HG02938 (cell line): ENCODE measurements around the gene MSI2.

Experiments used
- ATAC-seq: cut with Tn5 transposase; IDR thresholded peaks from one replicate; pipeline ENCODE4 v1.9.1; 2021; ENCODE audit warnings: mild to moderate bottlenecking, moderate library complexity; ENCODE audit not compliant: unreplicated experiment

Gene MSI2

DNA sequence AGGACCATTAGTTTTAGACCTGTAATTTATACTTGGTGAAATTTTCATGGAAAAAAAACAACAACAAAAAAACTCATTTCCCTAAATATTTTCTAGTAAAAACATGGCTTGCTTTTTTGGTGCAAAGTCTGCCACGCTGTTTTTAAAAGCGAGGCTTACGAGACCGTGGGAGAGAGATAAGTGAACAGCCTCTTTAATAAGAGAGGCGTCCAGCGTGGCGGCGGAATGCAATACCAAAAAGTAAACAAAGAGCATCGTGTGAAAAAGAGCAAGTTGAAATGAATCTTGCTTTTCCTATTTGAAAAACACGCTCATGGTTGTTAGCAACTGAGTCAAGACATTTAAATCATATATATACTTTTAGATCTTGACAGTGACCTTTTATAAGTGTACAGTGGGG lies 10.5 kb upstream of the MSI2 start:
- no peak for ATAC-seq

DNA sequence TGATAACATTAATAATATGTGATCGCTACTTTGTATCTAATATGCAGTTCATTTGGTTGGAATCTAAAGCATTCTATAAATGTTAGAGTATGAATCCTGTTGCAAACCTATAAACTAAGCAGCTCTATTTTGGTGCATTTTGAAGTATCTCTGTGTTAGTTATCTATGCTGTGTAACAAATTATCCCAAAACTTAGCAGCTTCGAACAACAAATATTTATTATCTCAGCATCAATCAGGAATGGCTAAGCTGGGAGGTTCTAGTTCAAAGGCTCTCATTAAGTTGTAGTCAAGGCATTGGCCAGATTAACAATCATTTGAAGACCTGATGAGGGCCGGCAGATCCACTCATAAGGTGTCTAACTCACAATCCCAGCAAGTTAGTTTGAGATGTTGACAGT lies 10.1 kb upstream of the MSI2 start:
- no peak for ATAC-seq

DNA sequence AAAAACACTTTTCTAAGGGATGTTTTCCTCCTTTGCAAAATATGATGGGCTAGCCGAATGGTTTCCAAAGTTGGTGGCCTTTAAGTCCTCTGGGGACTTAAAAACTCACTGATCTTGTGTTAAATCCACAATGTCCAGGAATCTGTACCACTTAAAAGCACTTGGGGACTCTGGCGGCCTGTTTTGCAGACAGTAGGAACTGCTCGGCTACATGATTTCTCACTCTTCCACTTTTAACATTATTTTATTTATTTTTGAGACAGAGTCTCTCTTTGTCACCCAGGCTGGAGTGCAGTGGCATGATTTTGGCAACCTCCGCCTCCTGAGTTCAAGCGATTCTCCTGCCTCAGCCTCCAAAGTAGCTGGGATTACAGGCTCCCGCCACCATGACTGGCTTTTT lies 9.1 kb upstream of the MSI2 start:
- no peak for ATAC-seq

DNA sequence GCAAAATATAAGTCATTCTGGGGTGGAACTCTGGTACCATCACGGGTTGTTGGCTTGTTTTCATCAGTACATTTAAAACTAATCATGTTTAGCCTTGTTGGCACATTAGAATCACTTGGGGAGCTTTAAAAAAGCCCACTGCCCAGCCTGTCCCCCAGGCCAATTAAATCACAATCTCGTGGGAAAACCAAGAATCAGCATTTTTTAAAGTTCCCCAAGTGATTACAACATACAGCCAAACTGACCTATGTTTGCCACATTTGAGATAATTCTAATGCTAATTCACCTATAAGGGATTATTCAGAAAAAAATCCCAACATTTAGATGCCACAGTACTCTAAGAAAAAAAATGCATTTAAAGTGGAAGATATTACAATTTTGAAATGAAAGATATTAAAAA lies 8.4 kb upstream of the MSI2 start:
- ATAC-seq = no peak

DNA sequence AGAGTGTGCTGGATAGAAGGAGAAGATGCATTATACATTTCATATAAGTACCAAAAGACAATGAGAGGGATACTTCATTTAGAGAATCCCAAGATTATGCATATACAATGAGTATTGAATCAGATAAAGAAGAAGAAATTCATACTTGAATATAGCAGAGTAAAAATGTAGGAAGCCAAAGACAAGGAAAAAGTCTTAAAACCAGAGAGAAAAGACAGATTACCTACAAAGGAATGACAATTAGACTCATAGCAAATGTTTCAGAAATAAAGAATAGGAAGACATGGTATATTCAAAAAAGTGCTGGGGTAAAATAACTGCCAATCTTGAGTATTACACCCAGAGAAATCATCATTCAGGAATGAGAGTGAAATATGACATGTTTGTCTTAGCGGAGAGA lies 6.8 kb upstream of the MSI2 start:
- no peak for ATAC-seq

DNA sequence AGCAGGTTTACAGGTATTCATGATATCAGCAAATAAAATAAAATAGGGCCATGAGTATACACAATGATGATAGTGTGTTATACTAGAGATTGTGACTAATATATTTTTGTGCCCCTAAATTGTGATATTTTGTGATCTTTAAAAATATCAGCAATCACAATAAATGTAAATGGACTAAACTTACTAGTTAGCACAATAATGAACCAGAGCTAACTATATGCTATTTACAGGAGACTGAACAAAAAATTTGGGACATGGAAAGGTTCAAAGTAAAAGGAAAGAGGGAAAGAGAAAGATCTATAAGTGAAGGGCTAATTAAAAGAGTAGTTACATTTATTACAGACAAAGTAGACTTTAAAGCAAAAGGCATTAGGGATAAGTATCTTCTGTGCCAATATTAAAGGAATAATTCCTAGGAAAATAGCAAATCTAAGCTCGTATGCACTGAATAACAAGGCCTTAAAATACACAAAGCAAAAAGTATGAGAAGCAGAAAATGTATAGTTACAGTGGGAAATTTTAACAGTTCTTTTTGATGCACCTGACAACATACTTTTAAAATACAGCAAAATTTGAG lies 5.0 kb upstream of the MSI2 start:
- no peak for ATAC-seq

DNA sequence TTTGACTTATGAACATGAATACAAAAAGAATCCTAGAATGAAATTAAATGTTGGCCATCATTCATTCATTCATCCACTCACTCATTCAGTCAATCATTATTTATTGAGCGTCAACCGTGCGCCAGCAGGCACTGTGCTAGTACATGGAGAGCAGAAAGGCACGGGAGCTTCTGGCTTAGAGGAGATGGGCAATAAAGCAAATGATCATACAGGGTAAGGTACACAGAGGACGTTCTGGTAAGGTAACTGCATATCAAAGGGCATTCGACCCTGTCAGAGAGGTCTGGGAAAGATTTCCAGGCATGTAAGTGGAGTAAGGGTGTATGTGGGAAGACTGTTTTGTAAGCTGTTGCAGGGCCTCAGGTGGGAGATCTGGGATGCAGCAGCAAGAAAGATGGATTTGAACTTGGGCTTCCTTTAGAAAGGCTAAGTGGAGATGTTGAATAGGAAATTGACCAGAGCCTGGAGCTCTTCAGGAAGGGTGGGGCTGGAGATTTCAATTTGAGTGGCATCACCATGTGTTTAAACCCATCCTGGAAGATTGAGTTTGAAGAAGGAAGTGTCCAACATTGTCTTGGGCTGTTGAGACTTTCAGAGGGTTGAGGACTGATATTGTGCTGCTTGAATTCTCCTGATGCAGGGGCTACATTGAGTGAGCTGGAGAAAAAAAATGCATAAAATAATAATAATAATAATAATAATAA lies 2.8 kb upstream of the MSI2 start:
- ATAC-seq = no peak

DNA sequence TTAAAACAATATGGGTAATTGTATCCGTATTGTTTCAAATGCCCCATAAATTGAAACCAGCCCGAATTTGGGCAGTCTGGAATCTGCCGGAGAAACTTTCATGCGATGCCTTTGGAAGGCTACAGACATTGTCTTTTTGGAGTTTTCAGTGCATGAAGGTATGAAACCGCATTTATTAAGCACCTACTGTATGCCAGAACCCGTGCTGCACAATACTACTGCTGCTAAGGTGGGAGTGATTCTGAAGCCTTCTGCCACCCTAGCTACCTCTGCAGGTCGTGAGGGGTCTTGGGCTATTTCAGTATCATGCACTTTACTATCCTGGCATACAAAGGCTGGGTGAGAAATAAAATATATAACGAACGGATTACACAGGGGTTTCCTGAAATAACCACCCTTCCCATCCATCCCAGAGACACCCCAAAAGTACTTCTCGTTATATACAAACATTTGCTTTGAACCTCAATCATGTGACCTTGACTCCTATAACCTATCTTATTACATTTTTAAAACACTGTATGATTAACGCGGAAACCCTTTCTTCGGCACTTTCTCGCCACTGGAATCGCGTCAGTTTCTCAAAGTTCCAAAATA lies 1.0 kb upstream of the MSI2 start:
- no peak for ATAC-seq

DNA sequence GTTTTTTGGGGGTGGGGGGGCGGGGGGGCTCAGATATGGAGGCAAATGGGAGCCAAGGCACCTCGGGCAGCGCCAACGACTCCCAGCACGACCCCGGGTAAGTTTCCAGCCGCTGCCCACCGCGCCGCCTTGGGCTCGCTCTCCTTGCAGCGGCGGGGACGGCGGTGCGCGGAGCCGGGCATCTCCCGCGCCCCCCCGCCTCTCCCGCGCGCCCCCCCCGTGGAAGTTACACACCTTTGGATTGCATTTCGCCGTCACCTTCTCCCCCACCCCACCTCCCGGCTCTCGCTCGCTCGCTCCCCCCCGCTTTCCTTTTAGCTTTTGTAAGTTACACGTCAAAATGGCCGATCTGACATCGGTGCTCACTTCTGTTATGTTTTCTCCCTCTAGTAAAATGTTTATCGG lies 387 bp downstream of the MSI2 start:
- ATAC-seq = peak; percentile 5

DNA sequence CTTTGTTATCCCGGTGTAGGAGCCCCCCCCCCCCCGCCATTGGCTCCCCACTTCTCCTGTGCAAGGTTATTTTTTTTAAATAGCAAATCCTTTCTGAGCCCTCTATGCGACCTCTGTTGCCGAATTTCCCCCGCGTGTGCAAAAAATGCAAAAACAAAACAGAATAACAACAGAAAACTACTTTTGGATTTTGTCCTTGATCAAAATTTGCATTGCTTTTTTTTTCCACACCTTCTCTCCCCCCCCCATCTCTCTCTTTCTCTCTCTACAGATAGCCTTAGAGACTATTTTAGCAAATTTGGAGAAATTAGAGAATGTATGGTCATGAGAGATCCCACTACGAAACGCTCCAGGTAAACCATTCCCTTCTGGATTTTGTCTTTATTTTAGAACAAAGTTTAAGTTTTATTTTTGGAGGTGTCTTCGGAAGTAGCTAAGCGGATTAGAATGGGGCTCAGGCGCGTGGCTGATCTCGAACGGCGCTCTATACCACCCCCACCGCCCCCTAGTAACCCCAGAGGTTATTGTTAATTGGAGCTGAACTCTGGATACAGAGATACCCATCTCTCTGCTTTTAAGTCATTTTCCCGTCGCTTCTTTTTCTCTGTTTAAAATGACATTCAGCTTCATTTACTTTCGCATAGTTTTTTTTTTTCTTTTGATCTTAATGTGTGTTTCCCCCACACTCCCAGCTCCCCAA lies 1.0 kb downstream of the MSI2 start:
- no peak for ATAC-seq

DNA sequence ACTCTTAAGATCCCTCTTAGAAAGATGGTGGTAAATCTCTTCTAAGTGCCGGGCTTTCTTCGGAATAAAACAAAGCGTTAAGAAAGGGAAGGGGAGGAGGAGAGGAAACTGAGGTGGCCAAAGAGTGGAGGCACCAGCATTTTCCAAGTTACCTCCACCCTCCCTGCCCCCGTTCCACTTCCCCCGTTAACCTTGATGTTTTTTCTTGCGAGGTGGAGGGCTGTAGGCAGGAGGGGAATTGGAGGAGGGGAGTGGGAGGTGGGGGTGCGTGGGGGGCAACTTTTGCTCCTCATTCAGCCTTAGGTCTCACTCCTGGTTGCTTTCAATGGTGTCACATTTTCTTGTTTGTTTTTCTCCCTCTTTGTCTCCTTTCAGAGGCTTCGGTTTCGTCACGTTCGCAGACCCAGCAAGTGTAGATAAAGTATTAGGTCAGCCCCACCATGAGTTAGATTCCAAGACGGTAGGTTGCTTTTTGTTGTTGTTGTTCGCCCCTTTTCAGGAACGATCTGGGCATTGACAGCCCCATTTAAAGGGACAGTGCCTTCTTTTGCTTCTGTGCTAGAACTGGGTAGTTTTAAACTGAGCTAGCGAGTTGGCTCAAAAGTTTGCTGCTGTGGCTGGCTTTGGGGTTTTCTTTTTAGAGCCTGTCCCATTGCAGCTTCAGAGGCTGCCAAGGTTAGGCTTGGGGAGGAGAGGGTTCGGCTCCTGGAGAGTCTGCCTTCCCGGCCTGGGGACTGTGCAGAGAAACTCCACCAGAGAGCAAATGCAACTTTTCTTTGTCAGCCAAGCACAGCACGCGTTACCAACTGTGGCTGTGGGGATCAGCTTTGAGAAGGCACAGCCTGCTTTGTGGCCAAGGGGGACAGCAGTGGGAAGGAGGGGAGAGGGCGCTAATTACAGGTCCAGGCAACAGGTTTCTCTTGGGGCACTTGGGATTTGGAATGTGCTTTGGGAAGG lies 1.9 kb downstream of the MSI2 start:
- no peak for ATAC-seq

DNA sequence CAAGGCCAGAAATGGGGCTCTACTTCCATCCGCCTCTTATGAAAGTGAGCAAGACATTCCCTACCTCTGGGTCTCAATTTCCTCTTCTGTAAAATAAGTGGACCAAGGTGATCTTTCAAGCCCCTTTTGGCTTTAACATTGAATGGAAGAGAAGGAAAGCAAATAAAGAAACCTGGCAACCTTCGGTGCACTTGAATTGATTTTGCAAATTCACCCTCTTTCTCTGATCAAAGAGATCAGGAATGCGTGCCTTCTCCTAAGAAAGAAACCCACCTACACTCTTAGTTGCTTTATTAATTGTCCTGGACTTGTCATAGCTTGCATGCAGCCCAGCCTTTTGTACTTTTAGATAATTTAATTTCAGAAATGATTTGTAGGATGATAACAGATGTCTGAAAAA lies 3.0 kb downstream of the MSI2 start:
- no peak for ATAC-seq

DNA sequence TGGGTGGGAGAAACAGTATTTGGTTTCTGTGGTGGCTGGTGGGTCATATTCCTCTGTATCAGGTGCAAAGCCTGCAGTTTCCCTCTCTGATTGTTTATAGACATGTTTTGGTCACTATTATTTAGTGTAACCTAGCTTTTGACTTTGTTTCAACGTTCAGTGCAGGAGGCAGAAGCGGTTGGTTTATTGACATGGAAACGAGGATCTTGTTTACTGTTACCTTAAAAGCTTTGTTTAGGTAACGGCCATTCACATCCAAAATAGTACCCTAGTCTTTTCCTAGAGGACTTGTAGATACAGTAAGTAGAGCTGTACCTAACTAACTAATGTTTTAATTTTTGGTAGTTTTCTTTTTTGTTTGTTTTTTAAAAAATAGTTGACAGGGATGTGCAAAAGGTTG lies 3.5 kb downstream of the MSI2 start:
- no peak for ATAC-seq

DNA sequence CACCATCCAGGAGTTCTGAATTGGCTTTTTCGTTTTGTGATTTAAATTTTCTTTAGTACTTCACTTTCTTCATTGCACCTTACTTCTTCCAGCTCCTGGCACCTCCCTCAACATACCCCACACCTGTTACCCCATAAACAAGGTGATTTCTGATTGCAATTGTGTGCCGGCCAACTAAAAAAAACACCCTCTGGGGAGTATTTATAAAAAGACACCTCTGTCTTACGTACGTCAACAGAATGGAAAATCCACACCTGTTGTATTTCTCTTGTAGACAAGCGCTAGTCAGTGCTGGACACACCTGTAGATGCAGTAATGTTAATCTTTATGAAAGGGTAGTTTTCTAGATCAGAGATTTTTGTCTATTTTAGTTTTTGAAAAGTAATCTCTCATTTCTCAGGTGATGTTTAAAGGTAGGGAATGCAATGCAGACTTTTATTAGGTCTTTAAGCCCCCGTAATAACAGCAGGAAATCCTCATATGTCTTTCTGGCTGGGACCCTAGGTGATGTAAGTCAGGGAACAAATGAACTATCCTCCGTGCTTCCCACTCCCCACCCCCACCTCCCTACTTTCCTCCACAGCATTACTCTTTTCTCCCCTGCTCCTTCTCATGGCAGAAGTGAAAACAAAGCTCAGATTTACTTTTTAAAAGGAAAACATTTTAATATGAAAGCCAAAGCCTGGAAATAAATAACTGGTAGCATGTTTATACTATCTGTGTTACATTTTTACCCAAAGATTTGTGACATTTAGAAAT lies 4.2 kb downstream of the MSI2 start:
- ATAC-seq = no peak

DNA sequence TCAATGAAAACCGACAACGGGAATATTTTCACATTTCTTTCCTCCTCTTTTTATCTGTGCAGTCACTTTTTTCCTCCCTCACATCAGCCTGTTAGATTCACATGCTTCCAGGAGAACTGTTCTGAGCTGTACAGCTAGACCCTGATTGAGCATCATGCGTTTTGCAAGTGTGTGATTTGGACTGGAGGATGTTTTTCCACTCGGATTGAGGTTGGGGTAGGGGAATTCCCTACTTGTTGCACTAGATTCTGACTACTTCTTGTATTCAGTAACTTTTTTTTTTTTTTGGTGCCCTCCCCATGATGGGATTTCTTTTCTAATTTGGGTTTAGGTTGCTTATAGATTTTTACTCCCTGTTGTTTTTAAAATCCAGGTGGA lies 4.8 kb downstream of the MSI2 start:
- ATAC-seq = no peak

DNA sequence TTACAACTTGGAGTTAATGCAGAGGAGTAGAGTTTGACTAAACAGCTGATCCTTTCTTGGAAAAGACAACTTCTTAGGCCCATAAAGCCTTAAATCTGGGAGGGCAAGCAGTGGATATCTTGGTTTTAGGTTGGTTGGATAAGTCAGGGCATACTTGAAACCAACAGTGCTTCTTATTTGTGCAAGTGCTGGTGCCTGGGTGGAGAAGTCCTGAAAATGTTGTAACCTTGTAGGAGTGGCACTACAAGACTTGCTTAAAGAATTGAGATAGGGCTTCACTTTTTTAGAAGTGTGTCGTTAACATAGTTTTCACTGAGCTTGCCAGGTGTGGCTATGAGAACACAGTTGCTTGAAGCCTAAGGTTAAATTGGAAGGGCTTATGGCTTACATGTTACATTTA lies 6.2 kb downstream of the MSI2 start:
- ATAC-seq = no peak

DNA sequence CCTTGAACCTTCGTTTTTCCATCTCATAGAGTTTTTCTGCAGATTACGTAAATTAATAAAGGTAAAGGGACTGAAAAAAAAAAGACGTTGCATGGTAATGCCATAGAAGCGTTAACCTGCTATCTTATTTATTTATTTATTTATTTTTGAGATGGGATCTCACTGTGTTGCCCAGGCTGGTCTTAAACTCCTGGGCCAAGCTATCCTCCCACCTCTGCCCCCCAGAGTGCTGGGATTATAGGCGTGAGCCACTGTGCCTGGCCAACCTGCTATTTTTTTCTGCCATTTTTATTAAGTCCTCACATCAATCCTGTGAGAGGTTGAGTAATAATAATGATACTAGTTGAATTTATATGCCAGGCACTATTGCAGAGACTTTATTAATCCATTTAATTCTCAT lies 7.9 kb downstream of the MSI2 start:
- no peak for ATAC-seq

DNA sequence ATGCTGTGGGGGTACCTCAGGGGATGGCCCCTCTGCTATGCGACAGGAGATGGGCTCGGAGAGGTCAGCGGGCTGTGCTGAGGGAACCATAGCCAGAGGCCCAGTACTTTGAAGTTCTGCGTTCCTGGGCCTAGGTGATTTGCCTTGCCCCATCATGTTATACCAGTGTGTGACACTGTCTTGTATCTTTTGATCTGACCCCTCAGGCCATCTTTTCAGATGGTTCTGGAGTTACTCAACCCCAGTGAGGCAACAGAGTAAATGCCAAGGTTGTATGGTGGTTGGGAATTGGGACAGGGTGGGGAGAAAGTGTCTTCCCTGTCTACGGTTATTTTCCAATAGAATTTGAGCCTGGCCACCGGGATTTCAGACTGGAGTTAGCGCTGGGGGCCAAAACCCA lies 8.5 kb downstream of the MSI2 start:
- no peak for ATAC-seq

DNA sequence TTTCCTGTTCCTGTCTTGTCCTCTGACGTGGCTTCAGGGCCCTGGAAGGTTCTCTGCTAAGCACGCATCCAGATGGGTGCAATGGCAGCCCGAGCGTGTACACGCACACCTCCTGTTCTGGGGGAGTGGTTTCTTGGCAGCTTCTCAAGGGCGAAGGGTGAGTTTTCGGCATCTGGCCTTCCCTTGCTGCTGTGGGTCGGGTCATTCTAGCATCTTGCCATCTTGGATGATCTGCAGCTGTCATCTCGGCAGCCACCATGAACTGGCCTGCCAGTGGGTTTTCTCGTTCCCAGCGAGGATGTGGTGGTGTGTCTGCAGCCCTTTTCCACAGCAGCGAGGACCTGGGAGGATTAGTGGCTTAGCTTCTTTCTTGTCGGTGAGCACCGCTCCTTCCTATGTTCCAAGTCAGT lies 10.6 kb downstream of the MSI2 start:
- ATAC-seq = no peak

DNA sequence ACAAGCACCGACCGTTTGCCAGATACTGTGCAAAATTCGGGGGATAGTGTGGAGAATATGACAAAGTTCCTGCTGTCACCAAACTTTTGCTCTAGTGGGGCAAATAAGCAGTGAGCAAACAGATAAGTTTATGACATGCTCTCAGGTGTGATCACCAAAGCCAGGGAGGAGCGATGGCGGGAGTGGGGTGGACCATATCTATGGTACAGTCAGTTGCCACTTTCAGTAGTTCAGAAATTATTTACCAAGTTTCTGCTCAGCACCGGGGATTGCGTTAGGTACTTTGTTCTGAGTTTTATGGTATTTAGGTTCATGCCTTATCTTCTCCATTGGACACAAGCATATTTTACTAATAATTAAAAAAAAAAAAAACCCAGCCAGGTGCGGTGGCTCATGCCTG lies 11.9 kb downstream of the MSI2 start:
- ATAC-seq = no peak
